Activated CD8-positive, alpha-beta memory T cell treated with anti-CD3 and anti-CD28 coated beads, Interleukin-2, amount 50 U/mL, for 1 hour (primary cell): ENCODE measurements around the gene RBM24.
"Not testable (repeated sequence)": the region's sequence is repeated elsewhere in the genome, so short reads cannot be mapped to it uniquely, and the experiment has no call there.

ENCODE experiments used
- DNase-seq: peaks from one replicate; pipeline ENCODE4 v3.0.0-alpha.2; 2020; ENCODE audit errors: extremely low read depth

RBM24 gene

GRCh38 chr6:17291778-17292177, 10.6 kb downstream of the RBM24 start:
- no peak for DNase-seq

- no peak for DNase-seq
Observed at GRCh38 chr6:17292600-17293133, 11.5 kb downstream of the RBM24 start.

- no peak for DNase-seq
Observed at GRCh38 chr6:17293395-17293794, 12.2 kb downstream of the RBM24 start.

GRCh38 chr6:17297271-17298080, 16.3 kb downstream of the RBM24 start:
- no peak for DNase-seq

GRCh38 chr6:17298257-17298656, 17.1 kb downstream of the RBM24 start:
- DNase-seq: no peak

GRCh38 chr6:17299222-17299621, 18.1 kb downstream of the RBM24 start:
- no peak for DNase-seq

GRCh38 chr6:17299750-17300149, 18.6 kb downstream of the RBM24 start:
- DNase-seq: no peak

GRCh38 chr6:17300637-17301036, 19.5 kb downstream of the RBM24 start:
- no peak for DNase-seq

- no peak for DNase-seq
Observed at GRCh38 chr6:17303444-17303843, 22.3 kb downstream of the RBM24 start.

GRCh38 chr6:17305219-17306001, 24.2 kb downstream of the RBM24 start:
- no peak for DNase-seq

GRCh38 chr6:17311595-17312311, 30.6 kb downstream of the RBM24 start:
- DNase-seq: no peak

- DNase-seq: not testable (repeated sequence)
Observed at GRCh38 chr6:17313238-17313637, 32.1 kb downstream of the RBM24 start.

GRCh38 chr6:17313971-17314370, 32.8 kb downstream of the RBM24 start:
- DNase-seq: no peak

GRCh38 chr6:17315262-17315661, 34.1 kb downstream of the RBM24 start:
- DNase-seq: no peak

- no peak for DNase-seq
Observed at GRCh38 chr6:17318435-17319165, 37.4 kb downstream of the RBM24 start.

GRCh38 chr6:17320266-17320665, 39.1 kb downstream of the RBM24 start:
- not testable (repeated sequence) for DNase-seq

GRCh38 chr6:17331238-17331637, 50.1 kb downstream of the RBM24 start:
- no peak for DNase-seq

GRCh38 chr6:17334265-17334664, 53.1 kb downstream of the RBM24 start:
- no peak for DNase-seq

GRCh38 chr6:17336425-17336824, 55.3 kb downstream of the RBM24 start:
- no peak for DNase-seq

GRCh38 chr6:17339308-17339670, 58.1 kb downstream of the RBM24 start:
- no peak for DNase-seq

GRCh38 chr6:17341117-17341805, 60.1 kb downstream of the RBM24 start:
- DNase-seq: no peak
